Measurements from ENCODE around the gene TCP1.

Gene TCP1

DNA sequence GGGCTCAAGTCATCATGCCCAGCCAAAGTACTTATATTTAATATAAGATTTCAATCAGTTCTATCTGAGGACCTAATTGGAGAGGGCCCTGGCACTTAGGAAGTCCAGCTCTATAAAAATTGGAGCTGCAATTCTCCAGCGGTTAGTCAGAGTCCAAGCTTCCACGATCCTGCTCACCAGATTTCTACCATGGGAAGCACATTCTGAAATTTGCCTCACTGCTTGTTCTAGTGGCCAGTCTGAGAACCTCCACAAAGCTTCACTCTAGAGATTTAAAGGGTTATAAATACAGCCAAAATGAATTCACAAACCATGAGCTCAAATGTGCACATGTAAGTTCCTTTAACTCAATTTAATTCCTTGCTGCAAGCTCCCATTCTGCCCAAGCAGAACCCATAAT is 44.2 kb upstream of the TCP1 start:
- Histone ChIP-seq H3K27me3 (replicated peaks; ENCODE audit: control insufficient read depth, insufficient read depth, low read length) (peaks cover 1% of the 10 kb centered on the region; the same call in 1 of the 2 replicates), H3K36me3 (ENCODE audit: control insufficient read depth, insufficient read depth, low read length) (no peaks in the 10 kb centered on the region), H3K4me3 (replicated peaks; ENCODE audit: low read depth, low read length) (no peak overlapping the region)
- DNase-seq (ENCODE audit: extremely low read depth, insufficient read length): no peak
- TF ChIP-seq, protein P1, sequence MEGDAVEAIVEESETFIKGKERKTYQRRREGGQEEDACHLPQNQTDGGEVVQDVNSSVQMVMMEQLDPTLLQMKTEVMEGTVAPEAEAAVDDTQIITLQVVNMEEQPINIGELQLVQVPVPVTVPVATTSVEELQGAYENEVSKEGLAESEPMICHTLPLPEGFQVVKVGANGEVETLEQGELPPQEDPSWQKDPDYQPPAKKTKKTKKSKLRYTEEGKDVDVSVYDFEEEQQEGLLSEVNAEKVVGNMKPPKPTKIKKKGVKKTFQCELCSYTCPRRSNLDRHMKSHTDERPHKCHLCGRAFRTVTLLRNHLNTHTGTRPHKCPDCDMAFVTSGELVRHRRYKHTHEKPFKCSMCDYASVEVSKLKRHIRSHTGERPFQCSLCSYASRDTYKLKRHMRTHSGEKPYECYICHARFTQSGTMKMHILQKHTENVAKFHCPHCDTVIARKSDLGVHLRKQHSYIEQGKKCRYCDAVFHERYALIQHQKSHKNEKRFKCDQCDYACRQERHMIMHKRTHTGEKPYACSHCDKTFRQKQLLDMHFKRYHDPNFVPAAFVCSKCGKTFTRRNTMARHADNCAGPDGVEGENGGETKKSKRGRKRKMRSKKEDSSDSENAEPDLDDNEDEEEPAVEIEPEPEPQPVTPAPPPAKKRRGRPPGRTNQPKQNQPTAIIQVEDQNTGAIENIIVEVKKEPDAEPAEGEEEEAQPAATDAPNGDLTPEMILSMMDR (IDR thresholded peaks at IDR 0.05; ENCODE audit: insufficient read depth, low read length, poor library complexity, severe bottlenecking): no peak

DNA sequence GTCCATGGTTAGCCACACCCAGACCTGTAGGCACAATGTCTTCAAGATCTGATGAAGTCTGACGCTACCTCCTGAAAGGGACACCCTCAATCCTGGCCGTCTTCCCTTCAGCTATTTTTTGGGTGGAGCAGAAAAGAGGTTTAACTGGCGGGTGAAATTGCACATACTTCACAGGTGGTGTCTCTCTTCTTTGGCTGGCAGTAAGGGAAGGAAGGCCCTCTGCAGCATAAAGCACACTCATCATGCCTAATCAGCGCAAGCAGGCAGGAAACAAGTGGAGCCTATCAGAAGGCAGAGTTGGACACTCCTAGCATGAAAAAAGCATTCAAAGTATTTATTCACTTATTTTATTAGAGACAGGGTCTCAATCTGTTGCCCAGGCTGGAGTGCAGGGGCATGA is 43.5 kb upstream of the TCP1 start:
- TF ChIP-seq, protein P1 (IDR thresholded peaks at IDR 0.05; ENCODE audit: insufficient read depth, low read length, poor library complexity, severe bottlenecking): no peak
- no peak for DNase-seq (ENCODE audit: extremely low read depth, insufficient read length)
- Histone ChIP-seq H3K27me3 (replicated peaks; ENCODE audit: control insufficient read depth, insufficient read depth, low read length) (peaks cover 1% of the 10 kb centered on the region; the same call in 1 of the 2 replicates), H3K4me3 (replicated peaks; ENCODE audit: low read depth, low read length) (no peak overlapping the region), H3K36me3 (ENCODE audit: control insufficient read depth, insufficient read depth, low read length) (no peaks in the 10 kb centered on the region)

DNA sequence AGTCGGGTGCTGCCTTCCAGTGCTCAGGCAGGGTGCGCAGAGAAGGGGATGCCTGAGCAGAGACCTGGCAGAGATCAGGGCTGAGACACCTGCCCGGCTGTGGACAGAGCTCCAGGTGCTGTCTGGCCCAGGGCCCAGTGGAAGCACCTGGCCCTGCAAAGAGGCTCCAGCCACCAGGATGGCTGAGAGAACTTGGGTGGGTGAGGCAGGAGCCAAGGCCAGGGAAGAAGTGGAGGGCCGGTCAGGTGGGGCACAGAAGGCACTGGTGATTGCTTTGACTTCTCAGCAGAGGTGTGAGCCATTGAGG is 41.9 kb upstream of the TCP1 start:
- no peaks in the 10 kb centered on the region for H3K36me3 ChIP-seq (ENCODE audit: control insufficient read depth, insufficient read depth, low read length)
- DNase-seq (ENCODE audit: extremely low read depth, insufficient read length): no peak
- TF ChIP-seq, protein P1 (IDR thresholded peaks at IDR 0.05; ENCODE audit: insufficient read depth, low read length, poor library complexity, severe bottlenecking): no peak
- H3K27me3 ChIP-seq (replicated peaks; ENCODE audit: control insufficient read depth, insufficient read depth, low read length): no peaks in the 10 kb centered on the region
- H3K4me3 ChIP-seq (replicated peaks; ENCODE audit: low read depth, low read length): no peak overlapping the region

DNA sequence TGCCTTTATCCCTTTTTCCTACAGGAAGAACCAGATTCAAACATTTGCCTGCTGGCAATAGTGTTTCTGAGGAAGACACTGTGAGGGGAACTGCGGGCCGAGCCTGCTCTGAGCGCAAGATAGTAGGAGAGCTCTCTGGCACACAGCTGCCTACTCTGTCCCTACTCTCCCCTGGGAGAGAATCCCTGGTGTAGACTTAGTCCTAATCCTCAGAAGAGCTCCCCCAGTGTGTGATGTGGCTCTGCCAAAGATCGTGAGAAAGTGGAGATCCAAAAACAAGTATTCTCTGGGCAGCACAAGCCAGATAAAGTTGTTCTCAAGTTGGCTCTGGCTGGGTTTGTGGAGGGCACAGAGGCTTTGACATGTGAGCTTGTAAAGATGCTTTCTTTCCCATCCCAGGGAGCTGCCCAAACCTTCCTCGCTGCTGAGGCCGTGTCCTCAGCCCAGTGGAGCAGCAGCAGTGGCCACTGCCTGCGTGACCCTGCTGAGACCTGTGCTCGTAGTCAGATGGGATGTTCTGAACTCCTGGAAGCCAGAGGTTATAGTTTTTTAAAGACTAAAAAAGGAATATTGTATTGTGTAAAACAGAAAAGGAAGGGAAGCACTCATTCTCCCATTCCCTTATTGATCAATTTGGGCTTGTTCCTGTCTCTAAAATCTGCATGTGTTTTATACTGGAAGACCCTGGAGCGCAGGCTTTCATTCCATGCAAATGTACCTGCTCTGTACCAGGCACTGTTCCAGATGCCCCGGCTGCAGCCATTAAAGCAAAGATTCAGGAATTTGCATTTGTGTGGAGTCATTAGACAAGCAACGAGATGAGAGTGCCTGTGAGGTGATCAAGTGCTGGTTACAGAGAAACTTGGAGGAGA is 41.3 kb upstream of the TCP1 start:
- TF ChIP-seq, protein P1 (IDR thresholded peaks at IDR 0.05; ENCODE audit: insufficient read depth, low read length, poor library complexity, severe bottlenecking): no peak
- DNase-seq (ENCODE audit: extremely low read depth, insufficient read length): no peak
- no peak overlapping the region for H3K4me3 ChIP-seq (replicated peaks; ENCODE audit: low read depth, low read length)

DNA sequence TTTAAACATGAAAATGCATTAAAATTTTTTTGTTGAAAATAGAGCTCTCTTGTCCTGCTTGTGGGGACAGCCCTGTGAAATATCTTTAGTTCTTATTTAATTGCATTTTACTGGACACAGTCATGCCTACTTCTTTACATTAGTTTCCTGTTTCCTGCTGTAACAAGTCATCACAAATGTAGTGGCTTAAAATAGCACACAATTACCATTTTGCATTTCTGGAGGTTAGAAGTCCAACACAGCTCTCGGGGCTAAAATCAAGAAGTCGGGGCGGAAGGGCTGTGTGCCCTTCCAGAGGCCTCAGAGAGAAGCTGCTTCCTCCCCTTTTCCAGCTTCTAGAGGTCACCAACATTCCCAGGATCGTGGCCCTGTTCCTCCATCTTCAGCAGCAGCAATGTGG is 40.1 kb upstream of the TCP1 start:
- H3K27me3 ChIP-seq (replicated peaks; ENCODE audit: control insufficient read depth, insufficient read depth, low read length): no peaks in the 10 kb centered on the region
- TF ChIP-seq, protein P1 (IDR thresholded peaks at IDR 0.05; ENCODE audit: insufficient read depth, low read length, poor library complexity, severe bottlenecking): no peak
- no peak overlapping the region for H3K4me3 ChIP-seq (replicated peaks; ENCODE audit: low read depth, low read length)
- no peak for DNase-seq (ENCODE audit: extremely low read depth, insufficient read length)
- no peaks in the 10 kb centered on the region for H3K36me3 ChIP-seq (ENCODE audit: control insufficient read depth, insufficient read depth, low read length)

More for the DNA sequence above, 41.3 kb upstream of the TCP1 start:
- Histone ChIP-seq H3K36me3 (ENCODE audit: control insufficient read depth, insufficient read depth, low read length) (no peaks in the 10 kb centered on the region), H3K27me3 (replicated peaks; ENCODE audit: control insufficient read depth, insufficient read depth, low read length) (no peaks in the 10 kb centered on the region)

Data from GM06990 (cell line).